GOT3 (cell line): ENCODE results near the gene ATP1A4.

ENCODE experiments used
- DNase-seq: peaks from one replicate; lab custom pipeline; 2025; ENCODE audit warnings: mixed read lengths; lab: John Stamatoyannopoulos, UW

ATP1A4 gene

GRCh38 chr1:160228431-160228830, 77.0 kb downstream of the ATP1A4 start:
- no peak for DNase-seq

- no peak for DNase-seq
Observed at GRCh38 chr1:160232911-160233310, 81.5 kb downstream of the ATP1A4 start.
